GM23248 (cell line): ENCODE data around the gene COL23A1.

ENCODE experiments used
- EZH2 ChIP-seq: fragments of 200-600 bp; sonication (generic); IDR thresholded peaks from 2 replicates; pipeline ENCODE4 v1.6.1; 2018; ENCODE audit warnings: antibody characterized with exemption, mild to moderate bottlenecking; ENCODE audit not compliant: insufficient read depth, poor library complexity, severe bottlenecking
- EZH2phosphoT487 ChIP-seq: fragments of 200-600 bp; sonication (generic); IDR thresholded peaks from 2 replicates; pipeline ENCODE4 v1.6.1; 2018; ENCODE audit warnings: antibody characterized with exemption, moderate library complexity, mild to moderate bottlenecking, low read depth; ENCODE audit not compliant: insufficient read depth

DNA sequence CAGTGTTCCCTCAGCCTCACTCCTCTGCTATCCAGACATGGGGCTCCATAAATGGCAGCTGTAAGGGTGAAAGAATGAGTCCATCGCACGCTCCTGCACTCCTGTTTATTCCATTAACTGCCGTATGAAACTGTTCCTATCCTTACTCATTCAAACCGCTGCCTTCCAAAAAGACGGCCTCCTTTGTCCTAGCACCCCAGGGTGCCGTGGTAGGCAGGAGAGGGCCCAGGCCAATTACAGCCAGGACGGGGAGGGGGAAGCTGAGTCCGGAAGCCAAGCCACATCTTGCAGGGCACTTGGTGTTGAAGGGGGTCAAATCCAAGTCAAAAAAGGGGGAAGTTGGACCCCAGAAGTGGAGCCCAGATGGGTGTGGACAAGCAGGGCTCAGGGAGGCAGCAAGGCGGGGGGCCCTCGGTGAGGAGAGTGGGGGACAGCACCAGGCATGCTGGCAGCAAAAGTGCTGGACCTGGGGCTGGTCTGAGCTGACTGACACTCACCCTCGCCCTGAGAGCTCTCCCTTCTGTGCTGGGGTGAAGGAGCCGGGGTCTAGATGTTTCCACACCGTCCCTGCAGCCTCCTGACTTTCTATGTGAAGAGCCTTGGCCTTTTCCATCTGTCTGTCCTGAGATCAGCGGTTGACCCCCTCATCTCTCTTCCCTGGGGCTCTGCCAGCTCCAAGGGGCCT is 63.3 kb downstream of the COL23A1 start:
- TF ChIP-seq EZH2 (no peak), EZH2phosphoT487 (no peak)
